ENCODE measurements around the gene RIPK4. TPM values are rescaled to one million over a fixed set of nuclear protein-coding genes. Genes with fewer than 3 reads are reported as not detected.
"Not testable (repeated sequence)": the region's sequence is repeated elsewhere in the genome, so short reads cannot be mapped to it uniquely, and the experiment has no call there.

RIPK4 gene
- total RNA-seq, 4 donors from 2014 or later = 4.4 to 20.5 (median 10.6) TPM

DNA sequence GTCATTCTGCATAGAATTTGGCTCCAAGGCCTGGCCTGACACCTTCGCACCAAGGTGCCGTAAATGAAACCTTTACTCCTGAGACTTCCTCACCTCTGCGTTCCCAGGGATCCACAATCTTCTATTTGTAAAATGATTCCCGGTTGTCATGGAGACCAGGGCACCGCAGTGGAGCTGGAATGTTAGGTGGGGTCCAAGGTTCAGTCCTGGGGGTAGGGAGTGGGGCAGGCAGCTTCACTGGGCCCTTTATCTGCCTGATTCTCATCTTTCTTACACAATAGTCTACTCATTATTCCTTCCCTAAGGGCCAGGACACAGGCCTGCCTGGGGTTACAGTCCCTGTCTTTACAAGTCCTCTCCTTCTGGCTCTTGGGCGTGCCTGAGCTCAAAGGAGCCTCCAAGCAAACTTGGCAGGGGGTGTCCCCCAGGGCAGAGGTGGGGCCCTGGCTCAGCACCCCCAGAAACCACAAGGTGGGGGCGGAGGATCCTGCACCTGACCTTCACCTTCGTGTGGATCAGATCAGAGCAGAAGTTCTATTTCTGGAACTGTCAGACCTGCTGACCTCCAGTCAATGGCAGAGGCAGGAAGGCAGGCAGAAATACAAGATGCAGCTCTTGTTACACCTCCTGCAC lies 51.1 kb downstream of the RIPK4 start:
- in situ Hi-C loops (cut with MboI; ENCODE audit: low pct_ligation_motif_present in 1 of 4, low pct_unique_long_range_greater_than_20kb in 1 of 4, low sequenced_read_pairs in 3 of 4) = no loop called here
- H3K4me1 ChIP-seq = peaks cover 0 to 32% (median 17%) of the 10 kb centered on the region in 4 donors

GRCh38 chr21:41714299-41714865 lies 52.5 kb downstream of the RIPK4 start:
- H3K4me1 ChIP-seq = peaks cover 0 to 33% (median 19%) of the 10 kb centered on the region in 4 donors
- H3K27ac ChIP-seq; H3K4me3 ChIP-seq; intact Hi-C loops (cut with DNase I; ENCODE audit: low total_unique reads); H3K9me3 ChIP-seq; in situ Hi-C loops (cut with MboI; ENCODE audit: low pct_ligation_motif_present in 1 of 4, low pct_unique_long_range_greater_than_20kb in 1 of 4, low sequenced_read_pairs in 3 of 4); DNase-seq; H3K27me3 ChIP-seq; H3K36me3 ChIP-seq: not testable (repeated sequence)
- WGBS, 2 donors (ENCODE audit: low coverage in 1 of 2) = 44 to 68% methylated on average over 3 to 13 of the region's 13 CpGs

More for the DNA sequence above, 51.1 kb downstream of the RIPK4 start:
- Histone ChIP-seq H3K9me3 (no peaks in the 10 kb centered on the region), H3K4me3 (no peak overlapping the region), H3K27me3 (peaks cover 8% of the 10 kb centered on the region), H3K36me3 (no peaks in the 10 kb centered on the region), H3K27ac (peak overlapping the region; percentile 37 to 68 (median 46))
- DNase-seq = peak; percentile 73
- 45 to 60% methylated on average over 1 to 8 of the region's 8 CpGs for WGBS, 2 donors (ENCODE audit: low coverage in 1 of 2)
- intact Hi-C loops (cut with DNase I; ENCODE audit: low total_unique reads) = no loop called here
- TF ChIP-seq POLR2AphosphoS5 (IDR thresholded peaks at IDR 0.05) = peak in 2 of 3 donors; percentile 29 to 47
- no peak for TF ChIP-seq CTCF (IDR thresholded peaks at IDR 0.05)

DNA sequence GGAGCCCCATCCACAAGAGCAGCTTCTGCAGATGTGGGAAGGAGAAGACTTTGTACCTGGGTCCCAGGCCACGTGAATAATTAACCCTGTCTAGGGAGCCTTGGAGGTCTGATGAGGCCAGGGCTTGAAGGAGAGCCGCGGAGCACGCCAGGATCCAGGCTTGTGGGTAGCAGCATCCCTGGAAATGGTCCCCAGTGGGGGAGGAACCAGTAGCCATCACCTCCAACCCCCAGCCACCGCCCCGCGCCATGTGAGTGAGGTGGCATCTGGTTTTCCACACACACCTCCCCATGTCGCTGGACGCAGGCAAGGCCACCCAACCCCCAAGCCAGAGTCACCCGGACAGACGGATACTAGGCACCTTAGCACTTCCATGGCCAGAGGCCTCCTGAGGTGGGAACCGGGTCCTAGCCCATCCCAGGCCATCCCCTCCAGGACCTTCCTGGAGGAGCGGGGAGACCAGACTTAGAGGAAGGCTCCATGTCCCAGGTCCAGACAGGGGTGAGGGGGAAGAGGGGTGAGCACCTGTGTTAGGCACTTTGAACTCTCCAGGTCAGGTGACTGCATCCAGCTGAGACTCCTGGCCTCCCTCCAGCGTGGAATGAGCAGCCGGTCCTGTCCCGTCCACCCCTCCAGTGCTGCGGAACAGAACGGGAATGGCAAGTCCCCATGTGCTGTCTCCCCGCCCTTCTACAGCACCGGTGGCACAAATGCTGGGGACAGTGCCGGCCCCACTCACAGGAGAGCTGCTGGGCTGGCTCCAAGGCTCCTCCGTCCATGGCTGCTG lies 53.2 kb downstream of the RIPK4 start:
- in situ Hi-C loops (cut with MboI; ENCODE audit: low pct_ligation_motif_present in 1 of 4, low pct_unique_long_range_greater_than_20kb in 1 of 4, low sequenced_read_pairs in 3 of 4) (no loop called here), intact Hi-C loops (cut with DNase I; ENCODE audit: low total_unique reads) (no loop called here)
- no peak overlapping the region for H3K27ac ChIP-seq
- no peak for TF ChIP-seq EP300 (IDR thresholded peaks at IDR 0.05; ENCODE audit: low read depth)
- no peak for TF ChIP-seq POLR2A (IDR thresholded peaks at IDR 0.05)
- no peak for TF ChIP-seq POLR2AphosphoS5 (IDR thresholded peaks at IDR 0.05)
- no peak for TF ChIP-seq CTCF (IDR thresholded peaks at IDR 0.05)
- H3K27me3 ChIP-seq = peaks cover 8% of the 10 kb centered on the region
- peaks cover 0 to 33% (median 19%) of the 10 kb centered on the region in 4 donors for H3K4me1 ChIP-seq
- 66% methylated on average over 19 of the region's 22 CpGs; no CpG with 5 or more reads in 1 of the 2 donors for WGBS, 2 donors (ENCODE audit: low coverage in 1 of 2)
- no peaks in the 10 kb centered on the region for H3K9me3 ChIP-seq
- DNase-seq = peak; percentile 55
- no peak overlapping the region for H3K4me3 ChIP-seq
- no peaks in the 10 kb centered on the region for H3K36me3 ChIP-seq

GRCh38 chr21:41712730-41713129 lies 54.1 kb downstream of the RIPK4 start:
- Histone ChIP-seq H3K36me3 (no peaks in the 10 kb centered on the region), H3K27me3 (peaks cover 8% of the 10 kb centered on the region), H3K27ac (no peak overlapping the region), H3K4me1 (peaks cover 0 to 36% (median 21%) of the 10 kb centered on the region in 4 donors), H3K4me3 (no peak overlapping the region), H3K9me3 (no peaks in the 10 kb centered on the region)
- TF ChIP-seq EP300 (IDR thresholded peaks at IDR 0.05; ENCODE audit: low read depth) = no peak
- TF ChIP-seq POLR2AphosphoS5 (IDR thresholded peaks at IDR 0.05) = no peak
- no peak for TF ChIP-seq POLR2A (IDR thresholded peaks at IDR 0.05)
- no peak for TF ChIP-seq CTCF (IDR thresholded peaks at IDR 0.05)
- no peak for DNase-seq
- intact Hi-C loops (cut with DNase I; ENCODE audit: low total_unique reads) = no loop called here
- in situ Hi-C loops (cut with MboI; ENCODE audit: low pct_ligation_motif_present in 1 of 4, low pct_unique_long_range_greater_than_20kb in 1 of 4, low sequenced_read_pairs in 3 of 4) = no loop called here
- 25 to 43% methylated on average over 9 of the region's 9 CpGs for WGBS, 2 donors (ENCODE audit: low coverage in 1 of 2)

Data from transverse colon (tissue), 4 donors.